LNCaP clone FGC (cell line): ENCODE data around the gene SLC38A10.

Experiments
- DNase-seq: peaks from one replicate; pipeline ENCODE4 v3.0.0-alpha.2; 2011; ENCODE audit warnings: low read depth
- H3K4me3 ChIP-seq: 2 replicates; pipeline ENCODE4 v1.5.1; 2011; ENCODE audit warnings: mild to moderate bottlenecking, low read depth, low read length, control low read depth
- TF ChIP-seq, protein P1 (sequence below): IDR thresholded peaks from 2 replicates; pipeline ENCODE4 v1.5.1; 2012; ENCODE audit warnings: mild to moderate bottlenecking; ENCODE audit not compliant: control insufficient read depth, insufficient read depth; ENCODE audit errors: extremely low read depth

SLC38A10 gene

DNA sequence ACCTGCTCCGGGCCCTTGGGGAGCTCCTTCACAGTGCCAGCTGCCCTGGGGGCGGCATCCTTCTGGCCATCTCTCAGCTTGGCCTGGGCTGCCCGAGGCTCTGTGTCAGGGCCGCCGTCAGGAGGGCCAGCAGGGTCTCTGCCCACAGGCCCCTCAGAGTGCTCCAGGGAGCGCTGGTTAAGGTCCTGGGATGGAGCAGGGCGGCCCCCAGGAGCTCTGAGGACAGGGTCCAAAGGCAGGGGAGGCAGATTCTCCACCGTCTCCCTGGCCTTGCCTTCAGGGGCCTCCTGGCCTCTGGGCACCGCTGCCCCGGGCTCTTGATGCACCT is 48.8 kb downstream of the SLC38A10 start:
- H3K4me3 ChIP-seq = no peak overlapping the region
- no peak for DNase-seq
- TF ChIP-seq, protein P1, sequence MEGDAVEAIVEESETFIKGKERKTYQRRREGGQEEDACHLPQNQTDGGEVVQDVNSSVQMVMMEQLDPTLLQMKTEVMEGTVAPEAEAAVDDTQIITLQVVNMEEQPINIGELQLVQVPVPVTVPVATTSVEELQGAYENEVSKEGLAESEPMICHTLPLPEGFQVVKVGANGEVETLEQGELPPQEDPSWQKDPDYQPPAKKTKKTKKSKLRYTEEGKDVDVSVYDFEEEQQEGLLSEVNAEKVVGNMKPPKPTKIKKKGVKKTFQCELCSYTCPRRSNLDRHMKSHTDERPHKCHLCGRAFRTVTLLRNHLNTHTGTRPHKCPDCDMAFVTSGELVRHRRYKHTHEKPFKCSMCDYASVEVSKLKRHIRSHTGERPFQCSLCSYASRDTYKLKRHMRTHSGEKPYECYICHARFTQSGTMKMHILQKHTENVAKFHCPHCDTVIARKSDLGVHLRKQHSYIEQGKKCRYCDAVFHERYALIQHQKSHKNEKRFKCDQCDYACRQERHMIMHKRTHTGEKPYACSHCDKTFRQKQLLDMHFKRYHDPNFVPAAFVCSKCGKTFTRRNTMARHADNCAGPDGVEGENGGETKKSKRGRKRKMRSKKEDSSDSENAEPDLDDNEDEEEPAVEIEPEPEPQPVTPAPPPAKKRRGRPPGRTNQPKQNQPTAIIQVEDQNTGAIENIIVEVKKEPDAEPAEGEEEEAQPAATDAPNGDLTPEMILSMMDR = no peak

DNA sequence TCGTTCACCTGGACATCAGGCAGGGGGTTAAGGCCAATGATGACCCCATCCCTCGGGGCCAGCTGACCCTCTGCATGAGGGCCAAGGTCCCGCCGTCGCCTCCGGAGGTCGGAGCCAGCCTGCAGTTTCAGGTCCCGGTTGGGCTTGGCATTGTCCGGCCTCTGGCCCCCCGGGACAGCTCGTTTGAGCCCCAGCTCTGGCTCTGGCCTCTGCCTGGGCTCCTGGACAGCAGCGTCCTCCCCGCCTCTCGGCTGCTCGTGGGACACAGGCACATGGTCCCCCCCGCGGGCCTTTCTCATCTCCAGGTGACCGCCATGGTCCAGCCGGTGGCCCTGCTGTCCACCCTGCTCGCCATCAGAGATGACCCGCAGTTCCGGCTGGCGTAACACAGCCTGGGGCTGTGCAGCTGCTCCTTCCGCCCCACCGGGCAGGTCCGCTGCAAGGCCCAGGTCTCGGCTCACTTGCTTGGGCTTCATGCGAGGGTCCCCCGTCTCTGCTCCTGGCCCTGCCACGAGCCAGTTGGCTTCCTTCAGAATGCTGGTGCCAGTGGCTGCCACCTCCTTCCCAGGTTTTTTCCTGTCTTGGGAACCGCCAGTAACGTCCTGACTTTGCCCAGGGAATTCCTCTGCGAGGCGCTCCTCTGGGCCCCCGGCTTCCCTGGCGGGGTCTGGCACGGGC is 49.3 kb downstream of the SLC38A10 start:
- TF ChIP-seq, protein P1 = no peak
- H3K4me3 ChIP-seq = no peak overlapping the region
- no peak for DNase-seq

DNA sequence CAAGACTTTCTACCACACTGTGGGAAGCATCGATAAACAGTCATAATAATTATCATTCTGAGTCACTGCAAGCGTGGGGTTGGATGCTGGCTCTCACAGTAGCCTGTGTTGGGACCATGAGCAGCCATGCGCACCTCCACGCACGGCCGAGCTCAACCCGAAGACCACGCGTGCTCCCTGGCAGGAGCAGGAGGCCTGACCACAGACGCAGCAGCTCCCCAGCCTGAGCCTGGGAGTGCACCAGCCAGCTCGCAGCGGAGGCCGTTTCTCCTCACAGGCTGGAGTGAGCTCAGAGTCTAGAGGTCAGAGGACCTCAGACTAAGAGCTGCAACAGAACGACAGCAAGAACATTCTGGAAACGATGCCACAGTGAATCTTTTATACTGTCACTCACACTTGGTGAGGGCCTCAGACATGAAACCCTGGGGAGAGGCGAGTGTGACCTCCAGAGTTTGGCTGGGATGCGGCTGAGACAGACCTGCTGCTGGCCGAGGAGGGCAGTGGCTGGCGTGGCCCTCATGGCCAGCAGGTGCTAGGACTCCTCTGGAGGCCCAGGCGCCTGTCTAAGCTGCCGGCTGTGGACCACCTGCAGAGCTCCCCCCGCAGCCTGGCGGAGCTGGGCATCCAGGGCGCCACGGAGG is 50.0 kb downstream of the SLC38A10 start:
- H3K4me3 ChIP-seq = no peak overlapping the region
- TF ChIP-seq, protein P1 = no peak
- DNase-seq = no peak

DNA sequence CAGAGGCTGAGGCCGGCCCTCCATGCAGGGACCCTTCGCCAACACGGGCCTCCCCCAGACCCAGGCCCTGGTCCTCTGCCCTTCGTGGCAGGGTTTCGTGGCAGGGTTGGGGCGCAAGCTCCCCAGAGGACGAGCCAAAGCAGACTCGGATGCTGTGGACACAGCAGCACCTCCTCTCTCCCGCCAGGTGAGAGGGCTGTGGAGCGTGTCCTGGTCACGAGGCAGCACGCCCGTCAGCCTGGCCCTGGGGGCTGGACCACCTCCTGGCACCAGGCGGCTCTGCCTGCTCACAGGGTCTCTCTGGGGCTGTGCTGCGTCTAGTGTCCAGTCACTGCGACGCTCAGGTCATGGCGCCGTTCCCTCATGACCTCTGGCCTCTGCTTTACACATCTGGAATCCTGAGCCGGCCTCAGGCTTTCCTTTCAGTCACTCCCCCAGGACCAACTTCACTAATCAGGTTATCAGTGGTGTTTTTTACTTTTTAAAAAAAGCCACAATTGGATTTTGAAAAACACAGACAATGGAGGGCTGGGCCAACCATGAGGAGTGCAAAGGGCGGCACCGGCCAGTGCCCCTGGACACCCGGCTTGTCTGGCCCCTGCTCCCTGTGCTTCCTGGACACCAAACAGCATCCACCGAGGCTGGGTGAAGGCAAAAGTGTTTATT is 50.6 kb downstream of the SLC38A10 start:
- no peak overlapping the region for H3K4me3 ChIP-seq
- no peak for DNase-seq
- TF ChIP-seq, protein P1 = no peak

DNA sequence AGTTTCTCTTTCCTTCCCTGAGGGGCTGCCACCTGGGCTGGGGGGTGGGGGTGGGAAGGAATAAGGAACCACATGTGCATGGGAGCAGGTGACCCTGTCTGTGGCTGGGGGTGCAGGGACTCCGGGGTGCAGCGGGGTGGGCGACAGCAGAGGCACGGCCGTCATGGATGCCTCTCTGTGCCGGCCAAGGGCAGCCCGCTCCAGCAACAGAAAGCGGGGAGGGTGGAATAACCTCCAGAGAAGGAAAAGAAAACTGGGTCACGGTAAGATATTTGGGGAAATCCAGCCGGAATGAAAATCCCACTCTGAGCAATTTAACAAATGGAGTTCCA is 51.8 kb downstream of the SLC38A10 start:
- TF ChIP-seq, protein P1 = no peak
- H3K4me3 ChIP-seq = no peak overlapping the region
- DNase-seq = no peak

DNA sequence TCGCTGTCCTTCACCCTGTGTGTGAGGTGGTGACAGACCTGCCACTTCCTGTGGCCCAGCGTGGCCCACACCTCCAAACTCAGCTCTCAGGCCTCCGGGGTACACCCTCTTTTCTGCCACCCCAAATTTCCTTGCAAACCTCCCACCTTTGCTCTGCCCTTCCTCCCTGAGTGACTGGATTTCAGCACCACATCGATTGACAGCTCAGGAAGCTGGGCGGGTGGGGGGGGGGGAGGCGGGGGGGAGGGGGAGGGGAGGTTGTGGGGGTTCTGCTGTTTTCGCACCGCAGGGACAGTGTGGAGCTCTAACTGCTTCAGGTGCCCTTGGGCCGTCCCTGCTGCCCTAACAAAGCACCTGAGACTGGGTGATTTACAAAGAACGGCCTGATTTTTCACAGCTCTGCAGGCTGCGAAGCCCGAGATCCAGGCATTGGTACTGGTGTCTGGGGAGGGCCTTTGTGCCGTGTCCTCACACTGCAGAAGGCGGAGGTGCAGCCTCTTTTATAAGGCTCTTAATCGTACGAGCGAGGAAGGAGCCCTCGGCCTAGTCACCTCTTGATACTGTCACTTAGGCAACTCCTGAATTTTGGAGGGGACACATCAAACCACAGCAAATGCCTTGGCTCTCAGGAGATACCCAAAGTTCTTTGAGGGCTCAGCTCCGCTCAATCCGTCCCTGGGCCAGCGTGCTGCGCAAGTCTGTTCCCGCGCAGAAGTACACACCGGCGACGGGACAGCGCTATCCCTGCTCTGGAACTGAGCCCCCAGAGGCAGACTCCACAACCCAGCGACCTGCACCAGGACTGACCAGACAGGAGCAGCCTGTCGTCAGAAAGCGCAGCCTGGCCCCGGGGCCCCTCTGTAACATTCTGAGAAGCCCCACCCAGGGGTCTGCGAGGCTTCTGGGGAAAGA is 52.4 kb downstream of the SLC38A10 start:
- TF ChIP-seq, protein P1 = no peak
- no peak overlapping the region for H3K4me3 ChIP-seq
- no peak for DNase-seq
